Activated CD4-positive, alpha-beta memory T cell treated with anti-CD3 and anti-CD28 coated beads for 36 hours (primary cell): ENCODE data around the gene RHOC. TPM values are rescaled to one million over a fixed set of nuclear protein-coding genes. Genes with fewer than 3 reads are reported as not detected.
A peak's percentile ranks its signal among the peaks of the same experiment; 100 is the strongest.

Experiments
- CTCF ChIA-PET: fragments of 350-600 bp; sonication (Branson Sonifier 250); formaldehyde crosslinking; loops from one replicate; lab custom pipeline; 2021; ENCODE audit warnings: antibody characterized with exemption, inconsistent platforms; lab: Charles Lee
- POLR2A ChIA-PET: fragments of 350-600 bp; sonication (Branson Sonifier 250); formaldehyde crosslinking; loops from one replicate; lab custom pipeline; 2021; ENCODE audit warnings: antibody characterized with exemption; lab: Charles Lee
- DNase-seq: peaks from one replicate; pipeline ENCODE4 v3.0.0-alpha.2; 2020
- H3K27ac Mint-ChIP-seq: one replicate; pipeline ENCODE4 v1.8.0; 2021; ENCODE audit warnings: mixed read lengths
- H3K27me3 Mint-ChIP-seq: one replicate; pipeline ENCODE4 v1.8.0; 2021; ENCODE audit warnings: mixed read lengths
- H3K36me3 Mint-ChIP-seq: one replicate; pipeline ENCODE4 v1.8.0; 2021; ENCODE audit warnings: mixed read lengths
- H3K4me1 Mint-ChIP-seq: one replicate; pipeline ENCODE4 v1.8.0; 2021; ENCODE audit warnings: low read depth, mixed read lengths
- H3K4me3 Mint-ChIP-seq: one replicate; pipeline ENCODE4 v1.8.0; 2021; ENCODE audit warnings: mild to moderate bottlenecking, mixed read lengths
- H3K9me3 Mint-ChIP-seq: one replicate; pipeline ENCODE4 v1.8.0; 2021; ENCODE audit warnings: mixed read lengths
- intact Hi-C: fragments of 100-400 bp; cut with micrococcal nuclease; formaldehyde crosslinking; loops from one replicate; pipeline ENCODE4 v1.15.1; 2023
- total RNA-seq, 2 experiments: library from RNA; stranded (reverse); gene quantifications; one replicate each; pipeline ENCODE4 v1.2.3, GENCODE V29; 2021

RHOC gene
- total RNA-seq, 2 experiments from 2014 or later, result 50.1 to 51.6 TPM

- ChIA-PET POLR2A (interaction anchor here (1.6 to 3.2 kb wide), 4 partner anchors 23 to 58 kb away, joined by 6 to 24 read pairs (median 8); partner anchors contain the start of genes CAPZA1 and ST7L), CTCF (interaction anchor here (1.0 to 1.9 kb wide), 8 partner anchors 14 to 397 kb away, joined by 3 to 7 read pairs (median 3); partner anchors contain the start of genes LRIG2 and PPM1J)
- intact Hi-C loops, result loop anchor here (2.0 to 10.0 kb wide), 2 partner anchors 29 to 171 kb away; partner anchors contain the start of gene WNT2B
- H3K4me3 Mint-ChIP-seq, result peak overlapping the region; percentile 96
- DNase-seq, result no peak
- H3K27me3 Mint-ChIP-seq, result no peaks in the 10 kb centered on the region
- peaks cover 46% of the 10 kb centered on the region for H3K4me1 Mint-ChIP-seq
- peaks cover 18% of the 10 kb centered on the region for H3K36me3 Mint-ChIP-seq
- peak overlapping the region; percentile 61 for H3K27ac Mint-ChIP-seq
- H3K9me3 Mint-ChIP-seq, result no peaks in the 10 kb centered on the region
Measured at GRCh38 chr1:112675728-112676381, 31.1 kb downstream of the RHOC start.

GRCh38 chr1:112674986-112675727, 31.8 kb downstream of the RHOC start:
- peak overlapping the region; percentile 94 for H3K27ac Mint-ChIP-seq
- no peaks in the 10 kb centered on the region for H3K27me3 Mint-ChIP-seq
- CTCF ChIA-PET, result interaction anchor here (1.0 to 3.0 kb wide), 9 partner anchors 11 to 173 kb away, joined by 3 to 15 read pairs (median 6); partner anchors contain the start of gene PPM1J
- H3K9me3 Mint-ChIP-seq, result no peaks in the 10 kb centered on the region
- H3K4me3 Mint-ChIP-seq, result peak overlapping the region; percentile 96
- intact Hi-C loops, result loop anchor here (1.0 to 10.0 kb wide), 3 partner anchors 30 to 170 kb away; partner anchors contain the start of gene WNT2B
- DNase-seq, result peak; percentile 61
- POLR2A ChIA-PET, result interaction anchor here (0.9 to 3.2 kb wide), 11 partner anchors 17 to 284 kb away, joined by 3 to 24 read pairs (median 5); partner anchors contain the start of genes CAPZA1, RHOC, SLC16A1 and ST7L
- peaks cover 46% of the 10 kb centered on the region for H3K4me1 Mint-ChIP-seq
- peaks cover 25% of the 10 kb centered on the region for H3K36me3 Mint-ChIP-seq

GRCh38 chr1:112674440-112674985, 32.4 kb downstream of the RHOC start, which contains the start of gene MOV10:
Gene MOV10 (plus strand): TSS chr1:112674659. CDS start chr1:112674913, 254 bp downstream.
- peak within 1 kb of the TSS; percentile 96 for H3K4me3 Mint-ChIP-seq
- intact Hi-C loops, result loop anchor here (1.0 to 10.0 kb wide), 3 partner anchors 30 to 170 kb away; partner anchors contain the start of gene WNT2B
- ChIA-PET CTCF (interaction anchor here (0.8 to 3.0 kb wide), 10 partner anchors 10 to 173 kb away, joined by 3 to 15 read pairs (median 6); partner anchors contain the start of genes PPM1J and RHOC), POLR2A (interaction anchor here (0.9 to 3.2 kb wide), 11 partner anchors 18 to 283 kb away, joined by 3 to 24 read pairs (median 5); partner anchors contain the start of genes CAPZA1, RHOC, SLC16A1 and ST7L)
- peak within 1 kb of the TSS; percentile 94 for H3K27ac Mint-ChIP-seq
- H3K36me3 Mint-ChIP-seq, result peaks cover 32% of the 10 kb centered on the region
- no peaks in the 10 kb centered on the region for H3K9me3 Mint-ChIP-seq
- H3K27me3 Mint-ChIP-seq, result no peaks in the 10 kb centered on the region
- H3K4me1 Mint-ChIP-seq, result peaks cover 46% of the 10 kb centered on the region
- DNase-seq, result peak; percentile 73

GRCh38 chr1:112673592-112674439, 33.1 kb downstream of the RHOC start:
- Mint-ChIP-seq H3K4me1 (peaks cover 52% of the 10 kb centered on the region), H3K27me3 (no peaks in the 10 kb centered on the region), H3K36me3 (peaks cover 39% of the 10 kb centered on the region), H3K9me3 (no peaks in the 10 kb centered on the region), H3K27ac (peak overlapping the region; percentile 94), H3K4me3 (peak overlapping the region; percentile 96)
- CTCF ChIA-PET, result interaction anchor here (0.8 to 3.0 kb wide), 12 partner anchors 10 to 283 kb away, joined by 3 to 15 read pairs (median 6); partner anchors contain the start of gene RHOC
- intact Hi-C loops, result loop anchor here (1.0 to 10.0 kb wide), 3 partner anchors 31 to 169 kb away; partner anchors contain the start of gene WNT2B
- POLR2A ChIA-PET, result interaction anchor here (1.0 to 3.2 kb wide), 8 partner anchors 19 to 282 kb away, joined by 3 to 24 read pairs (median 4); partner anchors contain the start of genes CAPZA1, RHOC, SLC16A1 and ST7L
- peak; percentile 14 for DNase-seq

- CTCF ChIA-PET, result interaction anchor here (0.7 to 3.0 kb wide), 7 partner anchors 12 to 282 kb away, joined by 3 to 15 read pairs (median 4); no protein-coding TSS in a partner anchor
- H3K9me3 Mint-ChIP-seq, result no peaks in the 10 kb centered on the region
- DNase-seq, result no peak
- peaks cover 48% of the 10 kb centered on the region for H3K36me3 Mint-ChIP-seq
- no peak overlapping the region for H3K4me3 Mint-ChIP-seq
- intact Hi-C loops, result loop anchor here (10.0 kb wide), 1 partner anchor 168 kb away; the partner anchor contains the start of gene WNT2B
- POLR2A ChIA-PET, result interaction anchor here (1.1 to 3.2 kb wide), 3 partner anchors 36 to 55 kb away, joined by 5 to 24 read pairs (median 15); partner anchors contain the start of genes CAPZA1 and ST7L
- H3K27me3 Mint-ChIP-seq, result no peaks in the 10 kb centered on the region
- no peak overlapping the region for H3K27ac Mint-ChIP-seq
- H3K4me1 Mint-ChIP-seq, result peaks cover 52% of the 10 kb centered on the region
Measured at GRCh38 chr1:112672842-112673241, 34.1 kb downstream of the RHOC start.

- Mint-ChIP-seq H3K4me1 (peaks cover 52% of the 10 kb centered on the region), H3K9me3 (no peaks in the 10 kb centered on the region), H3K27ac (no peak overlapping the region), H3K4me3 (no peak overlapping the region), H3K36me3 (peaks cover 54% of the 10 kb centered on the region), H3K27me3 (no peaks in the 10 kb centered on the region)
- no peak for DNase-seq
- intact Hi-C loops, result loop anchor here (10.0 kb wide), 1 partner anchor 167 kb away; the partner anchor contains the start of gene WNT2B
- ChIA-PET POLR2A (interaction anchor here (0.5 to 1.1 kb wide), 2 partner anchors 36 to 50 kb away, joined by 4 to 5 read pairs; no protein-coding TSS in a partner anchor), CTCF (interaction anchor here (1.3 to 2.4 kb wide), 3 partner anchors 38 to 281 kb away, joined by 3 to 6 read pairs (median 4); no protein-coding TSS in a partner anchor)
Measured at GRCh38 chr1:112672009-112672408, 34.9 kb downstream of the RHOC start.

GRCh38 chr1:112666946-112667345, 40.0 kb downstream of the RHOC start:
- Mint-ChIP-seq H3K36me3 (peaks cover 77% of the 10 kb centered on the region), H3K9me3 (no peaks in the 10 kb centered on the region), H3K27ac (peak overlapping the region; percentile 76), H3K4me3 (no peak overlapping the region), H3K27me3 (no peaks in the 10 kb centered on the region), H3K4me1 (peaks cover 37% of the 10 kb centered on the region)
- ChIA-PET CTCF (no interaction called here), POLR2A (no interaction called here)
- DNase-seq, result no peak
- intact Hi-C loops, result loop anchor here (2.0 kb wide), 1 partner anchor 38 kb away; no protein-coding TSS in a partner anchor

GRCh38 chr1:112665857-112666256, 41.1 kb downstream of the RHOC start:
- intact Hi-C loops, result loop anchor here (2.0 kb wide), 1 partner anchor 39 kb away; no protein-coding TSS in a partner anchor
- ChIA-PET CTCF (interaction anchor here (1.0 kb wide), 1 partner anchor 407 kb away, joined by 3 read pairs; no protein-coding TSS in a partner anchor), POLR2A (no interaction called here)
- H3K9me3 Mint-ChIP-seq, result no peaks in the 10 kb centered on the region
- peaks cover 77% of the 10 kb centered on the region for H3K36me3 Mint-ChIP-seq
- H3K4me3 Mint-ChIP-seq, result no peak overlapping the region
- no peak for DNase-seq
- no peaks in the 10 kb centered on the region for H3K27me3 Mint-ChIP-seq
- peaks cover 37% of the 10 kb centered on the region for H3K4me1 Mint-ChIP-seq
- no peak overlapping the region for H3K27ac Mint-ChIP-seq

GRCh38 chr1:112651205-112651604, 55.7 kb downstream of the RHOC start:
- Mint-ChIP-seq H3K36me3 (peaks cover 45% of the 10 kb centered on the region), H3K27me3 (no peaks in the 10 kb centered on the region), H3K4me1 (peaks cover 25% of the 10 kb centered on the region), H3K27ac (peak overlapping the region; percentile 56), H3K9me3 (no peaks in the 10 kb centered on the region), H3K4me3 (no peak overlapping the region)
- POLR2A ChIA-PET, result no interaction called here
- intact Hi-C loops, result no loop called here
- no peak for DNase-seq
- CTCF ChIA-PET, result interaction anchor here (1.0 kb wide), 2 partner anchors 15 to 18 kb away, joined by 3 read pairs; no protein-coding TSS in a partner anchor
